ENCODE measurements around the gene E2F6.

Gene E2F6

GRCh38 chr2:11450791-11451190, 15.2 kb downstream of the E2F6 start (continued):
- TF ChIP-seq, protein P1, sequence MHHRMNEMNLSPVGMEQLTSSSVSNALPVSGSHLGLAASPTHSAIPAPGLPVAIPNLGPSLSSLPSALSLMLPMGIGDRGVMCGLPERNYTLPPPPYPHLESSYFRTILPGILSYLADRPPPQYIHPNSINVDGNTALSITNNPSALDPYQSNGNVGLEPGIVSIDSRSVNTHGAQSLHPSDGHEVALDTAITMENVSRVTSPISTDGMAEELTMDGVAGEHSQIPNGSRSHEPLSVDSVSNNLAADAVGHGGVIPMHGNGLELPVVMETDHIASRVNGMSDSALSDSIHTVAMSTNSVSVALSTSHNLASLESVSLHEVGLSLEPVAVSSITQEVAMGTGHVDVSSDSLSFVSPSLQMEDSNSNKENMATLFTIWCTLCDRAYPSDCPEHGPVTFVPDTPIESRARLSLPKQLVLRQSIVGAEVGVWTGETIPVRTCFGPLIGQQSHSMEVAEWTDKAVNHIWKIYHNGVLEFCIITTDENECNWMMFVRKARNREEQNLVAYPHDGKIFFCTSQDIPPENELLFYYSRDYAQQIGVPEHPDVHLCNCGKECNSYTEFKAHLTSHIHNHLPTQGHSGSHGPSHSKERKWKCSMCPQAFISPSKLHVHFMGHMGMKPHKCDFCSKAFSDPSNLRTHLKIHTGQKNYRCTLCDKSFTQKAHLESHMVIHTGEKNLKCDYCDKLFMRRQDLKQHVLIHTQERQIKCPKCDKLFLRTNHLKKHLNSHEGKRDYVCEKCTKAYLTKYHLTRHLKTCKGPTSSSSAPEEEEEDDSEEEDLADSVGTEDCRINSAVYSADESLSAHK (tag by site-specific recombination; IDR thresholded peaks at IDR 0.05) = no peak
- TF ChIP-seq SCRT1 (tag by site-specific recombination; IDR thresholded peaks at IDR 0.05; ENCODE audit: borderline replicate concordance) (no peak), ZNF560 (tag by site-specific recombination; IDR thresholded peaks at IDR 0.05; ENCODE audit: borderline replicate concordance) (no peak)

GRCh38 chr2:11446733-11447248, 19.2 kb downstream of the E2F6 start:
- ChIA-PET CTCF (interaction anchor here (0.5 to 2.6 kb wide), 29 partner anchors 9 to 614 kb away, joined by 3 to 32 read pairs (median 4); a partner anchor contains a TSS), POLR2A (interaction anchor here (0.9 kb wide), 1 partner anchor 314 kb away, joined by 3 read pairs; no protein-coding TSS in a partner anchor)
- Histone ChIP-seq H3K4me1 (ENCODE audit: control insufficient read depth, insufficient read depth, low read length) (no peaks in the 10 kb centered on the region), H3K36me3 (ENCODE audit: control insufficient read depth in 2 of 2, insufficient read depth in 1 of 2, low read length in 2 of 2) (peaks cover 22 to 89% of the 10 kb centered on the region in 2 experiments), H3K4me3 (ENCODE audit: low read depth, low read length) (no peak overlapping the region), H3K27ac (ENCODE audit: extremely low read depth, low read depth, low read length) (no peak overlapping the region), H3K9me3 (ENCODE audit: control insufficient read depth, insufficient read depth, low read depth, low read length) (no peaks in the 10 kb centered on the region)
- no peak for TF ChIP-seq ZNF302 (tag by site-specific recombination; IDR thresholded peaks at IDR 0.05; ENCODE audit: low read depth)
- TF ChIP-seq KLF16 (tag by site-specific recombination; IDR thresholded peaks at IDR 0.05) = no peak
- TF ChIP-seq ZNF449 (tag by site-specific recombination; IDR thresholded peaks at IDR 0.05) = no peak
- TF ChIP-seq ZNF2 (tag by site-specific recombination; IDR thresholded peaks at IDR 0.05) = 0 out of 2 replicates have a peak, but pooled peaks have one; percentile 38
- TF ChIP-seq, protein P2, sequence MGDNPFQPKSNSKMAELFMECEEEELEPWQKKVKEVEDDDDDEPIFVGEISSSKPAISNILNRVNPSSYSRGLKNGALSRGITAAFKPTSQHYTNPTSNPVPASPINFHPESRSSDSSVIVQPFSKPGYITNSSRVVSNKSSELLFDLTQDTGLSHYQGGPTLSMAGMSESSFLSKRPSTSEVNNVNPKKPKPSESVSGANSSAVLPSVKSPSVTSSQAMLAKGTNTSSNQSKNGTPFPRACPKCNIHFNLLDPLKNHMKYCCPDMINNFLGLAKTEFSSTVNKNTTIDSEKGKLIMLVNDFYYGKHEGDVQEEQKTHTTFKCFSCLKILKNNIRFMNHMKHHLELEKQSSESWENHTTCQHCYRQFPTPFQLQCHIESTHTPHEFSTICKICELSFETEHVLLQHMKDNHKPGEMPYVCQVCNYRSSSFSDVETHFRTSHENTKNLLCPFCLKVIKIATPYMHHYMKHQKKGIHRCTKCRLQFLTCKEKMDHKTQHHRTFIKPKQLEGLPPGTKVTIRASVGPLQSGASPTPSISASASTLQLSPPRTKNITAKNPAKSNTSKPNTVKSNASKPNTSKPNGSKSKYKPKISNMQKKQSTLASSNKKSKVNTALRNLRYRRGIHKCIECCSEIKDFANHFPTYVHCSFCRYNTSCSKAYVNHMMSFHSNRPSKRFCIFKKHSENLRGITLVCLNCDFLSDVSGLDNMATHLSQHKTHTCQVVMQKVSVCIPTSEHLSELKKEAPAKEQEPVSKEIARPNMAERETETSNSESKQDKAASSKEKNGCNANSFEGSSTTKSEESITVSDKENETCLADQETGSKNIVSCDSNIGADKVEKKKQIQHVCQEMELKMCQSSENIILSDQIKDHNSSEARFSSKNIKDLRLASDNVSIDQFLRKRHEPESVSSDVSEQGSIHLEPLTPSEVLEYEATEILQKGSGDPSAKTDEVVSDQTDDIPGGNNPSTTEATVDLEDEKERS (tag by site-specific recombination; IDR thresholded peaks at IDR 0.05) = no peak
- TF ChIP-seq, protein P3, sequence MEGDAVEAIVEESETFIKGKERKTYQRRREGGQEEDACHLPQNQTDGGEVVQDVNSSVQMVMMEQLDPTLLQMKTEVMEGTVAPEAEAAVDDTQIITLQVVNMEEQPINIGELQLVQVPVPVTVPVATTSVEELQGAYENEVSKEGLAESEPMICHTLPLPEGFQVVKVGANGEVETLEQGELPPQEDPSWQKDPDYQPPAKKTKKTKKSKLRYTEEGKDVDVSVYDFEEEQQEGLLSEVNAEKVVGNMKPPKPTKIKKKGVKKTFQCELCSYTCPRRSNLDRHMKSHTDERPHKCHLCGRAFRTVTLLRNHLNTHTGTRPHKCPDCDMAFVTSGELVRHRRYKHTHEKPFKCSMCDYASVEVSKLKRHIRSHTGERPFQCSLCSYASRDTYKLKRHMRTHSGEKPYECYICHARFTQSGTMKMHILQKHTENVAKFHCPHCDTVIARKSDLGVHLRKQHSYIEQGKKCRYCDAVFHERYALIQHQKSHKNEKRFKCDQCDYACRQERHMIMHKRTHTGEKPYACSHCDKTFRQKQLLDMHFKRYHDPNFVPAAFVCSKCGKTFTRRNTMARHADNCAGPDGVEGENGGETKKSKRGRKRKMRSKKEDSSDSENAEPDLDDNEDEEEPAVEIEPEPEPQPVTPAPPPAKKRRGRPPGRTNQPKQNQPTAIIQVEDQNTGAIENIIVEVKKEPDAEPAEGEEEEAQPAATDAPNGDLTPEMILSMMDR (tag by site-specific recombination; IDR thresholded peaks at IDR 0.05) = peak; percentile 57
- peak; percentile 23 for TF ChIP-seq ZNF654 (tag by site-specific recombination; IDR thresholded peaks at IDR 0.05; ENCODE audit: low read depth)

DNA sequence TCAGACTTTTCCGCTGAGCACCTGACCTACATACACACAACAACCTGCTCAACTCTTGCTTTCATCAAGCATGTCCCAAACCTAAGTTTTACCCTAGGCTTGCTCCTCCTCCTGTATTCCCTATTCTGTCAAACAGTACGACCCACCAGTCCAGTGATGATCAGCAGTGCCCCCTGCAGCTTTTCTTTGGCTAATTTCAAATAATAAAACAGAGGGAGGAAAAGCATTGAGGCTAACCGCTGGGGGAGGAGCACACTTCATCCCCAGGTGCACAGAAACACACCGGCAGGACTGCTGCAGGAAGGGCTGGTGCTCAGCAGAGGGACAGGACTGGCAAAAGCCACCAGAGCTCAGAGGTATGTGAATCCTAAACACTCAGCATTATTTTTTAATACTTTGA, 21.2 kb downstream of the E2F6 start:
- no peak overlapping the region for H3K4me3 ChIP-seq (ENCODE audit: low read depth, low read length)
- H3K4me1 ChIP-seq (ENCODE audit: control insufficient read depth, insufficient read depth, low read length) = no peaks in the 10 kb centered on the region
- no peak overlapping the region for H3K27ac ChIP-seq (ENCODE audit: extremely low read depth, low read depth, low read length)
- no peaks in the 10 kb centered on the region for H3K9me3 ChIP-seq (ENCODE audit: control insufficient read depth, insufficient read depth, low read depth, low read length)
- CTCF ChIA-PET = interaction anchor here (0.6 to 1.9 kb wide), 3 partner anchors 210 to 234 kb away, joined by 3 to 5 read pairs (median 4); no protein-coding TSS in a partner anchor
- H3K36me3 ChIP-seq (ENCODE audit: control insufficient read depth in 2 of 2, insufficient read depth in 1 of 2, low read length in 2 of 2) = peaks cover 20 to 87% of the 10 kb centered on the region in 2 experiments
- POLR2A ChIA-PET = no interaction called here
- no peak for TF ChIP-seq ZNF335 (tag by site-specific recombination; conservative IDR thresholded peaks at IDR 0.05)
- TF ChIP-seq ZNF449 (tag by site-specific recombination; IDR thresholded peaks at IDR 0.05) = no peak

All from HEK293 (cell line).